Spleen (tissue), 11 donors: Measurements from ENCODE around the gene SNRNP48. TPM values are rescaled to one million over a fixed set of nuclear protein-coding genes. Genes with fewer than 3 reads are reported as not detected.

ENCODE experiments used
- DNase-seq: peaks from one replicate; pipeline ENCODE4 v3.0.0-alpha.2; 2020
- H3K27ac ChIP-seq, 8 donors: fragments of 200-600 bp; sonication (generic) in 7 of 8; 1 replicate in 4 of 8; 2 replicates in 4 of 8; pipeline versions ENCODE4 v1.5.0 to v1.8.0; 2016 to 2021; ENCODE audit warnings: inconsistent platforms in 4 of 8, mild to moderate bottlenecking in 4 of 8, moderate library complexity in 1 of 8
- H3K27me3 ChIP-seq, 7 donors: fragments of 200-600 bp; sonication (generic) in 6 of 7; replicated peaks in 1 of 7; 1 replicate in 4 of 7; 2 replicates in 3 of 7; pipeline versions ENCODE4 v1.5.0 to v1.8.0; 2016 to 2021; ENCODE audit warnings: inconsistent platforms in 3 of 7, mild to moderate bottlenecking in 1 of 7
- H3K36me3 ChIP-seq, 6 donors: fragments of 200-600 bp; sonication (generic) in 5 of 6; 1 replicate in 4 of 6; 2 replicates in 2 of 6; pipeline versions ENCODE4 v1.5.0 to v1.8.0; 2016 to 2021; ENCODE audit warnings: inconsistent platforms in 2 of 6
- H3K4me1 ChIP-seq, 6 donors: fragments of 200-600 bp; sonication (generic) in 5 of 6; 1 replicate in 3 of 6; 2 replicates in 3 of 6; pipeline versions ENCODE4 v1.5.0 to v1.8.0; 2016 to 2021; ENCODE audit warnings: inconsistent platforms in 3 of 6
- H3K4me3 ChIP-seq, 8 donors: fragments of 200-600 bp; sonication (generic) in 7 of 8; 1 replicate in 4 of 8; 2 replicates in 4 of 8; pipeline versions ENCODE4 v1.5.0 to v1.8.0; 2016 to 2021; ENCODE audit warnings: inconsistent platforms in 4 of 8, mild to moderate bottlenecking in 4 of 8, moderate library complexity in 2 of 8
- H3K9me3 ChIP-seq, 8 donors: fragments of 200-600 bp; sonication (generic) in 7 of 8; 1 replicate in 4 of 8; 2 replicates in 4 of 8; pipeline versions ENCODE4 v1.5.0 to v1.8.0; 2016 to 2021; ENCODE audit warnings: inconsistent platforms in 4 of 8
- CTCF ChIP-seq, 11 experiments: fragments of 200-600 bp in 7 of 11; fragments of 450-650 bp in 4 of 11; sonication (generic) in 4 of 11; IDR thresholded peaks in 8 of 11; conservative IDR thresholded peaks in 3 of 11; 1 replicate in 7 of 11; 2 replicates in 4 of 11; pipeline versions ENCODE4 v1.4.0 to v1.8.0; 2016 to 2021; ENCODE audit warnings: antibody characterized with exemption in 11 of 11, inconsistent platforms in 4 of 11, mild to moderate bottlenecking in 1 of 11
- POLR2A ChIP-seq, 3 donors: fragments of 450-650 bp; IDR thresholded peaks; one replicate each; pipeline ENCODE4 v1.5.1; 2017; ENCODE audit warnings: antibody characterized with exemption in 3 of 3, mild to moderate bottlenecking in 1 of 3
- POLR2AphosphoS5 ChIP-seq, 3 donors: sonication (generic); formaldehyde crosslinking; IDR thresholded peaks; one replicate each; pipeline ENCODE4 v1.5.1; 2017; ENCODE audit warnings: antibody characterized with exemption in 3 of 3
- WGBS, 5 donors: extraction: QIAGEN DNeasy Blood & Tissue Kit in 3 of 5; methylation state at CpG; one replicate each; pipeline versions ENCODE4 v1.1.5 to v1.1.7; 2013 to 2018; 5-methylcytosine and 5-hydroxymethylcytosine counted together
- intact Hi-C: fragments of 100-400 bp; cut with DNase I; formaldehyde crosslinking; loops from one replicate; pipeline ENCODE4 v1.15.0; 2023; ENCODE audit warnings: low total_unique reads
- polyA plus RNA-seq, 3 donors: library from polyadenylated mRNA; stranded (reverse); fragments of 200-250 nt; gene quantifications; one replicate each; pipeline ENCODE4 v1.2.1, GENCODE V29; 2013
- total RNA-seq, 7 donors: library from RNA; depleted of rRNA in 3 of 7; stranded (reverse); fragments of >200 nt in 3 of 7; fragmentation: NEBNext Ultra II Directional in 4 of 7; extraction: Animal tissue kit (Norgen Biotek cat#: 25700) in 4 of 7; gene quantifications; one replicate each; pipeline versions ENCODE4 v1.1.0 to v1.2.1, GENCODE V29; 2016 to 2021
- donor health status: healthy with polysubstance abuse.
- donor health status: DM: no; HTN: no; CAD: no; lungs with moderate emphysema.
- donor health status: DM: no; HTN: no; CAD: no.
- donor health status: Bipolar disorder and iron deficiency.
- donor health status: healthy.
- donor health status: DM: no; HTN: no; CAD: no.
- donor health status: DM: yes; HTN: yes; CAD: no.

SNRNP48 gene
- total and polyA plus RNA-seq, 10 donors, result 4.8 to 23.8 (median 14.2) TPM

- no peak for DNase-seq
- no peaks in the 10 kb centered on the region for H3K9me3 ChIP-seq
- TF ChIP-seq CTCF (IDR thresholded peaks at IDR 0.05 in 8 of 11, conservative IDR thresholded peaks at IDR 0.05 in 3 of 11) (no peak), POLR2A (IDR thresholded peaks at IDR 0.05) (no peak), POLR2AphosphoS5 (IDR thresholded peaks at IDR 0.05) (no peak)
- H3K27ac ChIP-seq, result no peak overlapping the region
- no peaks in the 10 kb centered on the region for H3K4me1 ChIP-seq
- peaks cover 0 to 36% (median 4%) of the 10 kb centered on the region in 6 donors for H3K36me3 ChIP-seq
- intact Hi-C loops, result no loop called here
- no peak overlapping the region for H3K4me3 ChIP-seq
- peaks cover 0 to 7% (median 0%) of the 10 kb centered on the region in 7 donors for H3K27me3 ChIP-seq
- WGBS, 5 donors, result 92 to 96% (median 94%) methylated on average over 9 of the region's 9 CpGs
These were observed 10.1 kb upstream of the SNRNP48 start for GRCh38 chr6:7579851-7580250.

GRCh38 chr6:7580537-7580926 is 9.5 kb upstream of the SNRNP48 start:
- intact Hi-C loops, result no loop called here
- H3K27me3 ChIP-seq, result peaks cover 0 to 7% (median 0%) of the 10 kb centered on the region in 7 donors
- no peak overlapping the region for H3K27ac ChIP-seq
- H3K4me1 ChIP-seq, result no peaks in the 10 kb centered on the region
- no peak for DNase-seq
- H3K4me3 ChIP-seq, result no peak overlapping the region
- 89 to 95% (median 92%) methylated on average over 13 of the region's 13 CpGs for WGBS, 5 donors
- H3K36me3 ChIP-seq, result peaks cover 0 to 30% (median 4%) of the 10 kb centered on the region in 6 donors
- H3K9me3 ChIP-seq, result no peaks in the 10 kb centered on the region
- TF ChIP-seq POLR2A (IDR thresholded peaks at IDR 0.05), result no peak
- TF ChIP-seq CTCF (IDR thresholded peaks at IDR 0.05 in 8 of 11, conservative IDR thresholded peaks at IDR 0.05 in 3 of 11), result no peak
- no peak for TF ChIP-seq POLR2AphosphoS5 (IDR thresholded peaks at IDR 0.05)

- no peaks in the 10 kb centered on the region for H3K9me3 ChIP-seq
- intact Hi-C loops, result no loop called here
- H3K4me3 ChIP-seq, result no peak overlapping the region
- no peaks in the 10 kb centered on the region for H3K4me1 ChIP-seq
- WGBS, 5 donors, result 71 to 80% (median 77%) methylated on average over 14 of the region's 14 CpGs
- H3K27ac ChIP-seq, result no peak overlapping the region
- DNase-seq, result no peak
- peaks cover 0 to 7% (median 0%) of the 10 kb centered on the region in 7 donors for H3K27me3 ChIP-seq
- peaks cover 0 to 28% (median 4%) of the 10 kb centered on the region in 6 donors for H3K36me3 ChIP-seq
- TF ChIP-seq POLR2AphosphoS5 (IDR thresholded peaks at IDR 0.05) (no peak), POLR2A (IDR thresholded peaks at IDR 0.05) (no peak), CTCF (IDR thresholded peaks at IDR 0.05 in 8 of 11, conservative IDR thresholded peaks at IDR 0.05 in 3 of 11) (no peak)
These were observed 8.9 kb upstream of the SNRNP48 start for GRCh38 chr6:7580927-7581618.

GRCh38 chr6:7585287-7585930 is 4.6 kb upstream of the SNRNP48 start:
- H3K9me3 ChIP-seq, result no peaks in the 10 kb centered on the region
- H3K4me3 ChIP-seq, result no peak overlapping the region
- intact Hi-C loops, result no loop called here
- H3K36me3 ChIP-seq, result peaks cover 0 to 6% (median under 1%) of the 10 kb centered on the region in 6 donors
- no peak for DNase-seq
- H3K27ac ChIP-seq, result no peak overlapping the region
- peaks cover 0 to 18% (median 10%) of the 10 kb centered on the region in 6 donors for H3K4me1 ChIP-seq
- WGBS, 5 donors, result 95 to 97% (median 96%) methylated on average over 28 of the region's 28 CpGs
- no peaks in the 10 kb centered on the region for H3K27me3 ChIP-seq
- TF ChIP-seq POLR2AphosphoS5 (IDR thresholded peaks at IDR 0.05) (no peak), POLR2A (IDR thresholded peaks at IDR 0.05) (no peak), CTCF (IDR thresholded peaks at IDR 0.05 in 8 of 11, conservative IDR thresholded peaks at IDR 0.05 in 3 of 11) (no peak)
